Keratinocyte (primary cell): Measurements from ENCODE around the gene NAP1L1. TPM values are rescaled to one million over a fixed set of nuclear protein-coding genes. Genes with fewer than 3 reads are reported as not detected.

Experiments used
- DNase-seq: peaks from one replicate; pipeline ENCODE4 v3.0.0-alpha.2; 2011; ENCODE audit warnings: low read depth, missing footprints, low spot score
- FAIRE-seq: peaks from 2 replicates; lab custom pipeline; 2011; peaks lifted over from hg19 to GRCh38; lab: Jason Lieb, UNC
- H2AFZ ChIP-seq: 2 replicates; pipeline ENCODE4 v1.6.0; 2012; ENCODE audit warnings: low read length, control low read depth, inconsistent platforms; ENCODE audit not compliant: control insufficient read depth
- H3K27ac ChIP-seq: 2 replicates; pipeline ENCODE4 v1.5.1; 2011; ENCODE audit warnings: low read length; ENCODE audit not compliant: control insufficient read depth, insufficient read depth
- H3K27me3 ChIP-seq: 3 replicates; pipeline ENCODE4 v1.6.0; 2011; ENCODE audit warnings: low read length; ENCODE audit not compliant: control insufficient read depth, insufficient read depth; ENCODE audit errors: extremely low read depth
- H3K36me3 ChIP-seq, 2 experiments: 2 replicates in 1 of 2; 3 replicates in 1 of 2; pipeline ENCODE4 v1.5.1; 2011; ENCODE audit warnings: low read length in 2 of 2, mild to moderate bottlenecking in 1 of 2; ENCODE audit not compliant: control insufficient read depth in 2 of 2, insufficient read depth in 2 of 2; ENCODE audit errors: extremely low read depth in 1 of 2
- H3K4me1 ChIP-seq: 3 replicates; pipeline ENCODE4 v1.5.1; 2011; ENCODE audit warnings: low read length; ENCODE audit not compliant: control insufficient read depth, insufficient read depth; ENCODE audit errors: extremely low read depth
- H3K4me2 ChIP-seq: 3 replicates; pipeline ENCODE4 v1.6.0; 2011; ENCODE audit warnings: low read depth, low read length; ENCODE audit not compliant: control insufficient read depth, insufficient read depth; ENCODE audit errors: extremely low read depth
- H3K4me3 ChIP-seq, 3 experiments: fragments of 200-600 bp in 1 of 3; sonication (generic) in 1 of 3; 2 replicates in 2 of 3; 3 replicates in 1 of 3; pipeline ENCODE4 v1.5.1; 2011 to 2016; ENCODE audit warnings: low read length in 3 of 3, mild to moderate bottlenecking in 3 of 3, control low read depth in 2 of 3, inconsistent platforms in 1 of 3, low read depth in 1 of 3, mixed read lengths in 1 of 3, mixed run types in 1 of 3, moderate library complexity in 1 of 3; ENCODE audit not compliant: control insufficient read depth in 2 of 3, insufficient read depth in 2 of 3; ENCODE audit errors: extremely low read depth in 1 of 3
- H3K79me2 ChIP-seq: 2 replicates; pipeline ENCODE4 v1.6.0; 2012; ENCODE audit warnings: low read length; ENCODE audit not compliant: control insufficient read depth, insufficient read depth
- H3K9ac ChIP-seq: 3 replicates; pipeline ENCODE4 v1.6.0; 2011; ENCODE audit warnings: low read length; ENCODE audit not compliant: control insufficient read depth, insufficient read depth; ENCODE audit errors: extremely low read depth
- H3K9me1 ChIP-seq: 3 replicates; pipeline ENCODE4 v1.6.0; 2011; ENCODE audit warnings: low read length; ENCODE audit not compliant: control insufficient read depth, insufficient read depth; ENCODE audit errors: extremely low read depth
- H3K9me3 ChIP-seq: 2 replicates; pipeline ENCODE4 v1.5.1; 2012; ENCODE audit warnings: low read depth, low read length; ENCODE audit not compliant: control insufficient read depth
- H4K20me1 ChIP-seq: 3 replicates; pipeline ENCODE4 v1.6.0; 2011; ENCODE audit warnings: low read length; ENCODE audit not compliant: control insufficient read depth, insufficient read depth; ENCODE audit errors: extremely low read depth
- EZH2 ChIP-seq: IDR thresholded peaks from one replicate; pipeline ENCODE4 v1.6.1; 2012; ENCODE audit warnings: inconsistent platforms, mild to moderate bottlenecking, low read length, moderate library complexity
- dilution Hi-C: fragments of 300-500 bp; cut with MboI; formaldehyde crosslinking; loops from one replicate; pipeline ENCODE4 v1.7.0; 2020; ENCODE audit warnings: low sequenced_read_pairs; ENCODE audit not compliant: extremely low pct_ligation_motif_present
- polyA plus RNA-seq, 5 experiments: library from polyadenylated mRNA; depleted of rRNA in 3 of 5; stranded (reverse) in 3 of 5; stranded (forward) in 1 of 5; unstranded in 1 of 5; fragments of >200 nt; gene quantifications; 1 replicate in 1 of 5; 2 replicates in 3 of 5; 3 replicates in 1 of 5; pipeline versions ENCODE4 v1.2.1 to v1.2.3, GENCODE V29; 2011 to 2012; ENCODE audit warnings: missing spikeins in 2 of 5, low read depth in 1 of 5, low replicate concordance in 1 of 5
- TF ChIP-seq, protein P1 (sequence below), 3 experiments: IDR thresholded peaks in 1 of 3; conservative IDR thresholded peaks in 1 of 3; optimal IDR thresholded peaks in 1 of 3; 2 replicates in 2 of 3; 3 replicates in 1 of 3; pipeline versions ENCODE3 to v1.5.1; 2011; ENCODE audit warnings: low read length in 3 of 3, mild to moderate bottlenecking in 3 of 3, moderate library complexity in 2 of 3, control low read depth in 1 of 3, inconsistent platforms in 1 of 3; ENCODE audit not compliant: insufficient read depth in 2 of 3; ENCODE audit errors: extremely low read depth in 1 of 3

Gene NAP1L1
- polyA plus RNA-seq, 1 donor (not counting 4 experiments of a cell fraction or from before 2014, with no cell fraction given): 384 TPM

DNA sequence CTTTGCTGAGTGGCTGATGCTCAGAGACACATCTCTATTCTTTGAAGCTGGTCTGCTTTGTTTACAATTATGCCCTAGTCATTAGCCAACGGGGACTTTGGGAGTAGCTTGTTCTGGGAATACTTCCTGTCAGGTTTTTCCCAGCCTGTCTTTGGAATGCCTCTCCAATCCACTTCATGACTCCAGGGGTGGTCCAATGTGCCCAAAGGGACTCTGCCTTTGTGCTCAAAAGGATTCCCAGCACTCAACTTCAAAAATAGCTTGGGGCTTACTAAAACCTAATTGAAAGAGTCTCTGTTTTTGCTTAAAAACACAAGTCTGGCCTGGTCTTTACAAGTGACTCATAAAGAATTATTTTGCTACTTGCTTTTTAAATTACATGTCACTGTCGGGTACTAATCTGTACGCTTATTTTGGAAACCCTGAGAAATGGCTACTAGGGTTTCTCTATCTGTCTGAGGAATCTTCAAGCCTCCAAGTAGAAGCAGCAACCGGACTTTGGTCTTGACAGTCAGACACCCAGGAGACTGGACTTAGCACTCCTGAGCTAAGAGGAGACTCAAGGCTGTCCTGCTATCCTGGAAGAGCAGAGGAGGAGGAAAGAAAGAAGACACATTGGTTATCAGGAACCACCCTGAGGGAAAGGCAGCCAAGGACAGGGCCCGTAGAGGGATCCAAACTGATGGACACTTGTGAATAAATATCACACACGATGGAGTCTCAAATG, 73.6 kb downstream of the NAP1L1 start:
- no peaks in the 10 kb centered on the region for H3K79me2 ChIP-seq
- no peak overlapping the region for H3K27ac ChIP-seq
- FAIRE-seq (peak; percentile 9), DNase-seq (no peak)
- no peaks in the 10 kb centered on the region for H3K27me3 ChIP-seq
- dilution Hi-C loops: no loop called here
- no peaks in the 10 kb centered on the region for H3K9me1 ChIP-seq
- H3K4me2 ChIP-seq: no peak overlapping the region
- no peak for TF ChIP-seq EZH2
- TF ChIP-seq, protein P1, sequence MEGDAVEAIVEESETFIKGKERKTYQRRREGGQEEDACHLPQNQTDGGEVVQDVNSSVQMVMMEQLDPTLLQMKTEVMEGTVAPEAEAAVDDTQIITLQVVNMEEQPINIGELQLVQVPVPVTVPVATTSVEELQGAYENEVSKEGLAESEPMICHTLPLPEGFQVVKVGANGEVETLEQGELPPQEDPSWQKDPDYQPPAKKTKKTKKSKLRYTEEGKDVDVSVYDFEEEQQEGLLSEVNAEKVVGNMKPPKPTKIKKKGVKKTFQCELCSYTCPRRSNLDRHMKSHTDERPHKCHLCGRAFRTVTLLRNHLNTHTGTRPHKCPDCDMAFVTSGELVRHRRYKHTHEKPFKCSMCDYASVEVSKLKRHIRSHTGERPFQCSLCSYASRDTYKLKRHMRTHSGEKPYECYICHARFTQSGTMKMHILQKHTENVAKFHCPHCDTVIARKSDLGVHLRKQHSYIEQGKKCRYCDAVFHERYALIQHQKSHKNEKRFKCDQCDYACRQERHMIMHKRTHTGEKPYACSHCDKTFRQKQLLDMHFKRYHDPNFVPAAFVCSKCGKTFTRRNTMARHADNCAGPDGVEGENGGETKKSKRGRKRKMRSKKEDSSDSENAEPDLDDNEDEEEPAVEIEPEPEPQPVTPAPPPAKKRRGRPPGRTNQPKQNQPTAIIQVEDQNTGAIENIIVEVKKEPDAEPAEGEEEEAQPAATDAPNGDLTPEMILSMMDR (optimal IDR thresholded peaks at IDR 0.05 in 1 of 3, IDR thresholded peaks at IDR 0.05 in 1 of 3, conservative IDR thresholded peaks at IDR 0.05 in 1 of 3; ENCODE audit: extremely low read depth in 1 of 3, insufficient read depth in 2 of 3, low read length in 3 of 3): no peak
- peak overlapping the region; percentile 0 for H2AFZ ChIP-seq
- H4K20me1 ChIP-seq: no peaks in the 10 kb centered on the region
- no peaks in the 10 kb centered on the region for H3K36me3 ChIP-seq
- H3K4me3 ChIP-seq: no peak overlapping the region
- H3K9me3 ChIP-seq: no peaks in the 10 kb centered on the region
- peaks cover 15% of the 10 kb centered on the region for H3K4me1 ChIP-seq
- no peak overlapping the region for H3K9ac ChIP-seq

DNA sequence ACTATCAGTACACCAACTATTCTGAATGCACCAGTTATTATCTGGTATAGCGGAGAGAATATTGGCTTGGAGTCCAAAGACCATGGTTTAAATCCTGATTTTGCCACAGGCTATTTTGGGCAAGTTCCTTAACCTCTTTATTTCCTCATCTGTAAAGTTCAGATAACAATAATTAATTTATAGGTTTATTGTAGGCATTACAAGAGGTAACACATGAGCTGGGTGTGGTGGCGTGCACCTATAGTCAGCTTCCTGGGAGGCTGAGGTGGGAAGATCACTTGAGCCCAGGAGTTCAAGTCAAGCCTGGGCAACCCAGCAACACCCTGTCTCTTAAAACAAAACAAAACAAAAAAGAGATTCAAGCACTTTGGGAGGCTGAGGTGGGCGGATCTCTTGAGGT, 76.1 kb downstream of the NAP1L1 start:
- Histone ChIP-seq H2AFZ (no peak overlapping the region), H3K4me2 (no peak overlapping the region), H3K9me3 (no peaks in the 10 kb centered on the region), H3K27ac (no peak overlapping the region), H3K79me2 (no peaks in the 10 kb centered on the region), H3K9ac (no peak overlapping the region), H3K9me1 (no peaks in the 10 kb centered on the region), H3K4me1 (peaks cover 7% of the 10 kb centered on the region), H3K4me3 (no peak overlapping the region), H3K36me3 (no peaks in the 10 kb centered on the region), H3K27me3 (no peaks in the 10 kb centered on the region), H4K20me1 (no peaks in the 10 kb centered on the region)
- no peak for DNase-seq
- FAIRE-seq: no peak
- no peak for TF ChIP-seq EZH2
- TF ChIP-seq, protein P1 (optimal IDR thresholded peaks at IDR 0.05 in 1 of 3, IDR thresholded peaks at IDR 0.05 in 1 of 3, conservative IDR thresholded peaks at IDR 0.05 in 1 of 3; ENCODE audit: extremely low read depth in 1 of 3, insufficient read depth in 2 of 3, low read length in 3 of 3): no peak
- dilution Hi-C loops: no loop called here
